ENCODE results near the gene DAPK1. TPM values are rescaled to one million over a fixed set of nuclear protein-coding genes. Genes with fewer than 3 reads are reported as not detected.

Gene DAPK1
- total RNA-seq, 4 donors from 2014 or later: 14.5 to 28.3 (median 20.7) TPM

DNA sequence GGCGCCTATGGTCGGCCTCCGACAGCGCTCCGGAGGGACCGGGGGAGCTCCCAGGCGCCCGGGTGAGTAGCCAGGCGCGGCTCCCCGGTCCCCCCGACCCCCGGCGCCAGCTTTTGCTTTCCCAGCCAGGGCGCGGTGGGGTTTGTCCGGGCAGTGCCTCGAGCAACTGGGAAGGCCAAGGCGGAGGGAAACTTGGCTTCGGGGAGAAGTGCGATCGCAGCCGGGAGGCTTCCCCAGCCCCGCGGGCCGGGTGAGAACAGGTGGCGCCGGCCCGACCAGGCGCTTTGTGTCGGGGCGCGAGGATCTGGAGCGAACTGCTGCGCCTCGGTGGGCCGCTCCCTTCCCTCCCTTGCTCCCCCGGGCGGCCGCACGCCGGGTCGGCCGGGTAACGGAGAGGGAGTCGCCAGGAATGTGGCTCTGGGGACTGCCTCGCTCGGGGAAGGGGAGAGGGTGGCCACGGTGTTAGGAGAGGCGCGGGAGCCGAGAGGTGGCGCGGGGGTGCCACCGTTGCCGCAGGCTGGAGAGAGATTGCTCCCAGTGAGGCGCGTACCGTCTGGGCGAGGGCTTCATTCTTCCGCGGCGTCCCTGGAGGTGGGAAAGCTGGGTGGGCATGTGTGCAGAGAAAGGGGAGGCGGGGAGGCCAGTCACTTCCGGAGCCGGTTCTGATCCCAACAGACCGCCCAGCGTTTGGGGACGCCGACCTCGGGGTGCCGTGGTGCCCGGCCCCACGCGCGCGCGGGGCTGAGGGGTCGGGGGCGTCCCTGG lies 561 bp downstream of the DAPK1 start:
- peaks cover 15% of the 10 kb centered on the region for H3K27me3 ChIP-seq
- no peaks in the 10 kb centered on the region for H3K36me3 ChIP-seq
- peak overlapping the region; percentile 81 to 86 (median 84) for H3K27ac ChIP-seq
- peaks cover 0 to 33% (median 25%) of the 10 kb centered on the region in 4 donors for H3K4me1 ChIP-seq
- in situ Hi-C loops (cut with MboI; ENCODE audit: low pct_ligation_motif_present in 1 of 4, low pct_unique_long_range_greater_than_20kb in 1 of 4, low sequenced_read_pairs in 3 of 4) (no loop called here), intact Hi-C loops (cut with DNase I; ENCODE audit: low total_unique reads) (no loop called here)
- 6% methylated on average over 71 of the region's 80 CpGs; no CpG with 5 or more reads in 1 of the 2 donors for WGBS, 2 donors (ENCODE audit: low coverage in 1 of 2)
- DNase-seq: peak; percentile 45
- TF ChIP-seq POLR2AphosphoS5 (IDR thresholded peaks at IDR 0.05) (no peak), EP300 (IDR thresholded peaks at IDR 0.05; ENCODE audit: low read depth) (no peak), POLR2A (IDR thresholded peaks at IDR 0.05) (no peak)
- TF ChIP-seq, protein P1, sequence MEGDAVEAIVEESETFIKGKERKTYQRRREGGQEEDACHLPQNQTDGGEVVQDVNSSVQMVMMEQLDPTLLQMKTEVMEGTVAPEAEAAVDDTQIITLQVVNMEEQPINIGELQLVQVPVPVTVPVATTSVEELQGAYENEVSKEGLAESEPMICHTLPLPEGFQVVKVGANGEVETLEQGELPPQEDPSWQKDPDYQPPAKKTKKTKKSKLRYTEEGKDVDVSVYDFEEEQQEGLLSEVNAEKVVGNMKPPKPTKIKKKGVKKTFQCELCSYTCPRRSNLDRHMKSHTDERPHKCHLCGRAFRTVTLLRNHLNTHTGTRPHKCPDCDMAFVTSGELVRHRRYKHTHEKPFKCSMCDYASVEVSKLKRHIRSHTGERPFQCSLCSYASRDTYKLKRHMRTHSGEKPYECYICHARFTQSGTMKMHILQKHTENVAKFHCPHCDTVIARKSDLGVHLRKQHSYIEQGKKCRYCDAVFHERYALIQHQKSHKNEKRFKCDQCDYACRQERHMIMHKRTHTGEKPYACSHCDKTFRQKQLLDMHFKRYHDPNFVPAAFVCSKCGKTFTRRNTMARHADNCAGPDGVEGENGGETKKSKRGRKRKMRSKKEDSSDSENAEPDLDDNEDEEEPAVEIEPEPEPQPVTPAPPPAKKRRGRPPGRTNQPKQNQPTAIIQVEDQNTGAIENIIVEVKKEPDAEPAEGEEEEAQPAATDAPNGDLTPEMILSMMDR (IDR thresholded peaks at IDR 0.05): peak; percentile 11 to 37 (median 18)
- H3K4me3 ChIP-seq: peak overlapping the region; percentile 59 to 81 (median 78)
- H3K9me3 ChIP-seq: no peaks in the 10 kb centered on the region

DNA sequence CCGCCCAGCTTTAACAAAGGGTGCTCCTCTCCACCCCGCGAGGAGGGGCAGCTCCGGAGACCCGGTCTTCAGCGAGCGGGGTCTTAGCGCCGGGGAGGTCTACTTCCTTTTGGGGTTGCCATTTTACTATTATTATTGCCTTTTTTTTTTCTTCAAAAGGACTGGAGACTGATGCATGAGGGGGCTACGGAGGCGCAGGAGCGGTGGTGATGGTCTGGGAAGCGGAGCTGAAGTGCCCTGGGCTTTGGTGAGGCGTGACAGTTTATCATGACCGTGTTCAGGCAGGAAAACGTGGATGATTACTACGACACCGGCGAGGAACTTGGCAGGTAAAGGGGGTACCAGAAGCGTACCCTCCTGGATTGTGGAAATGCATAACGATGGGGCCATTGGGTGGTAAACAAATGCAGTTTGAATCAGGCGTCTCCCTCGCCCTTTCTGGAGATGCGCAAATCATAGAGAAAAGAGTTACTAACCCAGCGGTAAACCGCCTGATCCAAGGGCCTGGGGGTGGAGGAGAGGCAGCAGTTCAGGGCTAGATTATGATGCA lies 1.2 kb downstream of the DAPK1 start:
- DNase-seq: no peak
- no peaks in the 10 kb centered on the region for H3K9me3 ChIP-seq
- peak overlapping the region; percentile 81 to 86 (median 84) for H3K27ac ChIP-seq
- H3K4me1 ChIP-seq: peaks cover 0 to 37% (median 26%) of the 10 kb centered on the region in 4 donors
- H3K4me3 ChIP-seq: peak overlapping the region; percentile 59 to 81 (median 78)
- TF ChIP-seq POLR2AphosphoS5 (IDR thresholded peaks at IDR 0.05) (no peak), POLR2A (IDR thresholded peaks at IDR 0.05) (no peak), EP300 (IDR thresholded peaks at IDR 0.05; ENCODE audit: low read depth) (no peak)
- TF ChIP-seq, protein P1 (IDR thresholded peaks at IDR 0.05): no peak
- WGBS, 2 donors (ENCODE audit: low coverage in 1 of 2): 35 to 40% methylated on average over 12 to 26 of the region's 26 CpGs
- H3K27me3 ChIP-seq: peaks cover 15% of the 10 kb centered on the region
- intact Hi-C loops (cut with DNase I; ENCODE audit: low total_unique reads) (no loop called here), in situ Hi-C loops (cut with MboI; ENCODE audit: low pct_ligation_motif_present in 1 of 4, low pct_unique_long_range_greater_than_20kb in 1 of 4, low sequenced_read_pairs in 3 of 4) (no loop called here)
- no peaks in the 10 kb centered on the region for H3K36me3 ChIP-seq

DNA sequence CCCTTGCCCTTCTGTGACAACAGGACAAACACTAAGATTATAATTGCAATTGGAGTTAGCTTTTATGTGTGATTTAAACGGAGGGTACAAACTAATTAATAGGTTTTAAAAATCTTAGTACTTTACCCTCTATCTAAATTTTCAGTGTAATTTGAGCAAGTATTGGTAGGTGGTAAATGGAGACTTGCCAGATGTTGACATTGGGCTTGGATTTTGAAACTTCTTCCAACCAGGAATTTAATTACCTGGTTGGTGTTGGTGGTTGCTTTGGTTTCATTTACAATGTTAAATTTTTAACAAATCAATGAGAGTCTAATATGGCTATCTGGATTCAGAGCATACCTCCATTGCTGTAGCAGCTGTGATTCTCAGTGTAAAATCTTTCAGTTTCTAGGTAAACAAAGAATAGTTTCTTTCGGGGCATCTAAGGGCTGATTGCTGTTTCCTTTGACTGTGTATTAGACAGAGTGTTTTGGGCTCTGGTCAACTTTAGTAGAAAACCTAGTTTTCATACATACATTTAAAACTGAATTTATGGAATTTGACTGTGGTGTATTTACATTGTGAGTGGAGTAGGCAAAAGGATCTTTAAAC lies 1.9 kb downstream of the DAPK1 start:
- no peak for DNase-seq
- no peaks in the 10 kb centered on the region for H3K36me3 ChIP-seq
- in situ Hi-C loops (cut with MboI; ENCODE audit: low pct_ligation_motif_present in 1 of 4, low pct_unique_long_range_greater_than_20kb in 1 of 4, low sequenced_read_pairs in 3 of 4) (loop anchor here in 1 of 4 donors (25.0 kb wide), 1 partner anchor 113 kb away; no protein-coding TSS in a partner anchor), intact Hi-C loops (cut with DNase I; ENCODE audit: low total_unique reads) (no loop called here)
- H3K27me3 ChIP-seq: peaks cover 15% of the 10 kb centered on the region
- 18 to 45% methylated on average over 2 of the region's 2 CpGs for WGBS, 2 donors (ENCODE audit: low coverage in 1 of 2)
- TF ChIP-seq, protein P1 (IDR thresholded peaks at IDR 0.05): no peak
- TF ChIP-seq EP300 (IDR thresholded peaks at IDR 0.05; ENCODE audit: low read depth) (no peak), POLR2AphosphoS5 (IDR thresholded peaks at IDR 0.05) (no peak), POLR2A (IDR thresholded peaks at IDR 0.05) (no peak)
- H3K27ac ChIP-seq: peak overlapping the region; percentile 81 to 86 (median 84)
- peaks cover 0 to 37% (median 26%) of the 10 kb centered on the region in 4 donors for H3K4me1 ChIP-seq
- peak overlapping the region in 3 of 4 donors; percentile 59 to 81 (median 76) for H3K4me3 ChIP-seq
- no peaks in the 10 kb centered on the region for H3K9me3 ChIP-seq

All from transverse colon (tissue), 4 donors.